ENCODE measurements around the gene EXOC3L1.

GRCh38 chr16:67173808-67174705 is 15.9 kb downstream of the EXOC3L1 start:
- TF ChIP-seq CTCF (IDR thresholded peaks at IDR 0.05 in 4 of 5, conservative IDR thresholded peaks at IDR 0.05 in 1 of 5) (peak; percentile 9 to 55 (median 30)), POLR2A (IDR thresholded peaks at IDR 0.05) (peak; percentile 78 to 88)

All from gastrocnemius medialis (tissue), 4 donors.